IPS-11a (cell line): ENCODE measurements around the gene PARN.

Experiments
- H3K4me3 ChIP-seq: one replicate; pipeline ENCODE4 v1.5.1; 2013; ENCODE audit warnings: low read depth, low read length, control low read depth

Gene PARN

GRCh38 chr16:14501331-14502255 is 128.5 kb downstream of the PARN start:
- no peak overlapping the region for H3K4me3 ChIP-seq

GRCh38 chr16:14500791-14501190 is 129.3 kb downstream of the PARN start:
- H3K4me3 ChIP-seq, result no peak overlapping the region

GRCh38 chr16:14499110-14499509 is 130.9 kb downstream of the PARN start:
- no peak overlapping the region for H3K4me3 ChIP-seq

GRCh38 chr16:14497245-14498082 is 132.6 kb downstream of the PARN start:
- H3K4me3 ChIP-seq, result no peak overlapping the region

GRCh38 chr16:14496786-14497185 is 133.3 kb downstream of the PARN start:
- H3K4me3 ChIP-seq, result no peak overlapping the region

GRCh38 chr16:14496047-14496770 is 133.9 kb downstream of the PARN start:
- no peak overlapping the region for H3K4me3 ChIP-seq

- no peak overlapping the region for H3K4me3 ChIP-seq
Measured at GRCh38 chr16:14495213-14496046, 134.6 kb downstream of the PARN start.

GRCh38 chr16:14494396-14494966 is 135.6 kb downstream of the PARN start:
- H3K4me3 ChIP-seq, result no peak overlapping the region

- H3K4me3 ChIP-seq, result no peak overlapping the region
Measured at GRCh38 chr16:14493791-14494190, 136.3 kb downstream of the PARN start.

GRCh38 chr16:14492614-14493013 is 137.4 kb downstream of the PARN start:
- H3K4me3 ChIP-seq, result no peak overlapping the region

- no peak overlapping the region for H3K4me3 ChIP-seq
Measured at GRCh38 chr16:14491861-14492529, 138.1 kb downstream of the PARN start.

- H3K4me3 ChIP-seq, result no peak overlapping the region
Measured at GRCh38 chr16:14490235-14490634, 139.8 kb downstream of the PARN start.

GRCh38 chr16:14489460-14489859 is 140.6 kb downstream of the PARN start:
- no peak overlapping the region for H3K4me3 ChIP-seq

- no peak overlapping the region for H3K4me3 ChIP-seq
Measured at GRCh38 chr16:14487579-14487978, 142.5 kb downstream of the PARN start.

- no peak overlapping the region for H3K4me3 ChIP-seq
Measured at GRCh38 chr16:14486520-14487303, 143.3 kb downstream of the PARN start.

- no peak overlapping the region for H3K4me3 ChIP-seq
Measured at GRCh38 chr16:14485811-14486519, 144.1 kb downstream of the PARN start.

- no peak overlapping the region for H3K4me3 ChIP-seq
Measured at GRCh38 chr16:14485121-14485551, 144.9 kb downstream of the PARN start.

GRCh38 chr16:14483819-14484385 is 146.2 kb downstream of the PARN start:
- no peak overlapping the region for H3K4me3 ChIP-seq
